Activated T-helper 1 cell treated with anti-CD3 and anti-CD28 coated beads, Interleukin-12 subunit alpha, Interleukin-12 subunit beta, Interleukin-2, Interleukin-4 antibody, amounts not matched to agents 30 ng/mL and 10 ng/mL and 1 ng/mL, durations not matched to agents 14 hours and 24 hours and 36 hours (primary cell): ENCODE data around the gene RERE. TPM values are rescaled to one million over a fixed set of nuclear protein-coding genes. Genes with fewer than 3 reads are reported as not detected.
"Not testable (repeated sequence)": the region's sequence is repeated elsewhere in the genome, so short reads cannot be mapped to it uniquely, and the experiment has no call there.

Experiments used
- DNase-seq: peaks from one replicate; pipeline ENCODE4 v3.0.0; 2021; ENCODE audit warnings: low spot score
- H3K27ac Mint-ChIP-seq: one replicate; pipeline ENCODE4 v1.8.0; 2021; ENCODE audit warnings: mild to moderate bottlenecking, mixed read lengths
- H3K27me3 Mint-ChIP-seq: one replicate; pipeline ENCODE4 v1.8.0; 2022; ENCODE audit warnings: mild to moderate bottlenecking, moderate library complexity, mixed read lengths; ENCODE audit not compliant: insufficient read depth
- H3K36me3 Mint-ChIP-seq: one replicate; pipeline ENCODE4 v1.8.0; 2021; ENCODE audit warnings: low read depth, mixed read lengths
- H3K4me1 Mint-ChIP-seq: one replicate; pipeline ENCODE4 v1.8.0; 2021; ENCODE audit warnings: low read depth, mixed read lengths
- H3K4me3 Mint-ChIP-seq: one replicate; pipeline ENCODE4 v1.8.0; 2021; ENCODE audit warnings: mild to moderate bottlenecking, moderate library complexity, mixed read lengths
- H3K9me3 Mint-ChIP-seq: one replicate; pipeline ENCODE4 v1.8.0; 2021; ENCODE audit warnings: mixed read lengths
- intact Hi-C: fragments of 100-400 bp; cut with micrococcal nuclease; formaldehyde crosslinking; loops from one replicate; pipeline ENCODE4 v1.15.1; 2024
- total RNA-seq: library from RNA; stranded (reverse); gene quantifications from 2 replicates; pipeline ENCODE4 v1.2.3, GENCODE V29; 2022

RERE gene
- total RNA-seq, 1 donor from 2014 or later: 82.0 TPM

- intact Hi-C loops: no loop called here
- Mint-ChIP-seq H3K36me3 (no peaks in the 10 kb centered on the region), H3K4me3 (no peak overlapping the region), H3K9me3 (no peaks in the 10 kb centered on the region), H3K27me3 (no peaks in the 10 kb centered on the region), H3K4me1 (peaks cover under 1% of the 10 kb centered on the region), H3K27ac (no peak overlapping the region)
- DNase-seq: no peak
These were observed 30.2 kb downstream of the RERE start for GRCh38 chr1:8787218-8787617.

DNA sequence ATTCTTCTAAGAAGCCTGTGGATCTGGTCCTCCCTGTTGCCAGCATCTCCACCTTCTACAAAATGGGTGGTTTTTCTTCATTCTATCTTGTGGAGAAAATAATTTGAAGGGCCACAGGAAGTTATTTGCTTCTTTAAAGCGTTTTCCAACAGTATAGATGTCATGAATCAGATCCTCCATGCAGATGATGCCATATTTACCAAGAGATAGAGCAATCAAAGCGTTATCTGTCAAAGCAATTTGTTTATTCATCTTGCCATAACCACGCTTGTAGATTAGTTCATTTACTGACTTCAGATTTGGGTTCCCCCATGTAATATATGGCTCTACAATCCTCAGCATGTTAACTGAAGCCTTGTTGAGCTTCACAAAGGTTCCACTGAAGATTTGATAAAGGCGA lies 31.2 kb downstream of the RERE start:
- H3K36me3 Mint-ChIP-seq, H3K4me1 Mint-ChIP-seq, H3K27me3 Mint-ChIP-seq, H3K9me3 Mint-ChIP-seq, DNase-seq, H3K4me3 Mint-ChIP-seq, intact Hi-C loops, H3K27ac Mint-ChIP-seq: not testable (repeated sequence)

DNA sequence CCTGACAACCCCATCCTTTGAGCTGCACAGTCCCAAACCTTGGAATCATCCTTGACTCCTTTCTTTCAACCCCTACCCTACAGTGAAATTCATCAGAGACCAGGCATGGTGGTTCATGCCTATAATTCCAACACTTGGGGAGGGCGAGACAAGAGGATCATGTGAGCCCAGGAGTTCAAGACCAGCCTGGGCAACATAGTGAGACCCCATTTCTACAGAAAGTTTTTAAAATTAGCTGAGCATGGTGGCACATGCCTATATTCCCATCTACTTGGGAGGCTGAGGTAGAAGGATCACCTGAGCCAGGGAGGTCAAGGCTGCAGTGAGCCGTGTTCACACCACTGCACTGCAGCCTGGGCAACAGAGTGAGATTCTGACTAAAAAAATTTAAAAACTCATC lies 34.5 kb downstream of the RERE start:
- Mint-ChIP-seq H3K4me3 (no peak overlapping the region), H3K36me3 (no peaks in the 10 kb centered on the region), H3K4me1 (peaks cover 17% of the 10 kb centered on the region), H3K27ac (no peak overlapping the region), H3K9me3 (no peaks in the 10 kb centered on the region), H3K27me3 (no peaks in the 10 kb centered on the region)
- no peak for DNase-seq
- intact Hi-C loops: no loop called here

- intact Hi-C loops: no loop called here
- Mint-ChIP-seq H3K9me3 (no peaks in the 10 kb centered on the region), H3K36me3 (no peaks in the 10 kb centered on the region), H3K4me3 (no peak overlapping the region), H3K27ac (no peak overlapping the region), H3K4me1 (peaks cover 17% of the 10 kb centered on the region), H3K27me3 (no peaks in the 10 kb centered on the region)
- no peak for DNase-seq
These were observed 35.3 kb downstream of the RERE start for GRCh38 chr1:8782001-8782620.

GRCh38 chr1:8780405-8780804 lies 37.0 kb downstream of the RERE start:
- intact Hi-C loops: no loop called here
- H3K9me3 Mint-ChIP-seq: no peaks in the 10 kb centered on the region
- H3K36me3 Mint-ChIP-seq: no peaks in the 10 kb centered on the region
- H3K4me1 Mint-ChIP-seq: peaks cover 17% of the 10 kb centered on the region
- no peak overlapping the region for H3K4me3 Mint-ChIP-seq
- no peak overlapping the region for H3K27ac Mint-ChIP-seq
- H3K27me3 Mint-ChIP-seq: no peaks in the 10 kb centered on the region
- no peak for DNase-seq

- Mint-ChIP-seq H3K4me3 (no peak overlapping the region), H3K27me3 (no peaks in the 10 kb centered on the region), H3K4me1 (peaks cover 17% of the 10 kb centered on the region), H3K27ac (no peak overlapping the region), H3K36me3 (no peaks in the 10 kb centered on the region), H3K9me3 (no peaks in the 10 kb centered on the region)
- DNase-seq: no peak
- intact Hi-C loops: no loop called here
These were observed 39.6 kb downstream of the RERE start for GRCh38 chr1:8777867-8778266.

- Mint-ChIP-seq H3K27me3 (no peaks in the 10 kb centered on the region), H3K9me3 (no peaks in the 10 kb centered on the region), H3K4me1 (peaks cover 11% of the 10 kb centered on the region), H3K36me3 (no peaks in the 10 kb centered on the region), H3K4me3 (no peak overlapping the region), H3K27ac (no peak overlapping the region)
- no peak for DNase-seq
- intact Hi-C loops: no loop called here
These were observed 41.3 kb downstream of the RERE start for GRCh38 chr1:8776104-8776503.

GRCh38 chr1:8767006-8767405 lies 50.4 kb downstream of the RERE start:
- Mint-ChIP-seq H3K36me3 (peaks cover 1% of the 10 kb centered on the region), H3K4me1 (peaks cover 15% of the 10 kb centered on the region), H3K27me3 (no peaks in the 10 kb centered on the region), H3K27ac (no peak overlapping the region), H3K4me3 (no peak overlapping the region), H3K9me3 (no peaks in the 10 kb centered on the region)
- intact Hi-C loops: no loop called here
- DNase-seq: no peak

GRCh38 chr1:8765198-8765597 lies 52.2 kb downstream of the RERE start:
- intact Hi-C loops: no loop called here
- no peak for DNase-seq
- Mint-ChIP-seq H3K27ac (no peak overlapping the region), H3K27me3 (no peaks in the 10 kb centered on the region), H3K9me3 (no peaks in the 10 kb centered on the region), H3K4me3 (no peak overlapping the region), H3K36me3 (peaks cover 1% of the 10 kb centered on the region), H3K4me1 (peaks cover 15% of the 10 kb centered on the region)

DNA sequence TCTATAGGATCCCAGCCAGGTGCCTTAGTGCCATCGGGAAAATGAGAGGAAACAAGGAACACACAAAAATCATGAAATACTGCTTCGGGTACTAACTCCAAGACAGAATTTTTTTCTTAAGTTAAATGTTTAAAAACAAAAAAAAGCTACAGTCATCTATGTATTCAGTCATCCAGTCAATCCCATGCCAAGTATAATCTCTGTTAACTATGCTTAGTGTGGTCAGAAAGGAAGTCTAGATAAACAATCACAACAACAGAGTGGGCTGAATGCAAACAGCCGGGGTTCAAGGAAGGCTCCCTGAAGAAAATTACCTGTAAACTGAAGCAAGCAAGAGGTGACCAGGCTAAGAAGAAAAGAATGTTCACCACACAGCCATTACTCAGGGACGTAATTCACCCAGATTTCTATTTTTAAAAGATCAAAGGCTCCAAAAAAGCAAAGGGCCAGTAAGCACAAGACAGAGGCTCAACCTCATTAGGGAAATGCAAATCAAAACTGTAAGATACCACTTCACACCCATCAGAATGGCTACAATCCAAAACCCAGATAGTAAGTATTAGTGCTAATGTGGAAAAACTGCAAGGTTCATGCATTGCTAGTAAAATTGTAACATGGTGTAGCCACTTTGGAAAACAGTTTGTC lies 53.0 kb downstream of the RERE start:
- Mint-ChIP-seq H3K36me3 (peaks cover 1% of the 10 kb centered on the region), H3K9me3 (no peaks in the 10 kb centered on the region), H3K4me3 (no peak overlapping the region), H3K27me3 (no peaks in the 10 kb centered on the region), H3K4me1 (peaks cover 15% of the 10 kb centered on the region), H3K27ac (no peak overlapping the region)
- intact Hi-C loops: no loop called here
- DNase-seq: no peak

DNA sequence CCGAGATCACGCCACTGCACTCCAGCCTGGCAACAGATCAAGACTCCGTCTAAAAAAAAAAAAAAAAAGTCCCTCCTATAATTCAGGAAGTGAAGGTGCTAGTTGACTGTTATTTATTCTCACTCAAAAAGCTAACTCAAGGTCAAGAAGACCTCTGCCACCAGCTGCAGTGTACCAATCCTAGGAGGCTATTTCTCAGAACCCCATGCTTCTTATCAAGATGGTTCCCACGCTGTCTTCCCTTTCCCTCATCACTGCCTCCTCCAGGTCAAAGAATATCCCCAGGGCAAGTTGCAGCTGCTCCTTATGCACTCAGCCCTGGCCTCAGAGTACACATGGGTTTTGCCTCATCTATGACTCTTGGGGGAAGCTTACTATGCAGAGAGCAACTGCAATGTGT lies 53.6 kb downstream of the RERE start:
- H3K27me3 Mint-ChIP-seq: no peaks in the 10 kb centered on the region
- peaks cover 1% of the 10 kb centered on the region for H3K36me3 Mint-ChIP-seq
- peaks cover 15% of the 10 kb centered on the region for H3K4me1 Mint-ChIP-seq
- H3K27ac Mint-ChIP-seq: no peak overlapping the region
- DNase-seq: no peak
- H3K4me3 Mint-ChIP-seq: no peak overlapping the region
- intact Hi-C loops: no loop called here
- H3K9me3 Mint-ChIP-seq: no peaks in the 10 kb centered on the region

DNA sequence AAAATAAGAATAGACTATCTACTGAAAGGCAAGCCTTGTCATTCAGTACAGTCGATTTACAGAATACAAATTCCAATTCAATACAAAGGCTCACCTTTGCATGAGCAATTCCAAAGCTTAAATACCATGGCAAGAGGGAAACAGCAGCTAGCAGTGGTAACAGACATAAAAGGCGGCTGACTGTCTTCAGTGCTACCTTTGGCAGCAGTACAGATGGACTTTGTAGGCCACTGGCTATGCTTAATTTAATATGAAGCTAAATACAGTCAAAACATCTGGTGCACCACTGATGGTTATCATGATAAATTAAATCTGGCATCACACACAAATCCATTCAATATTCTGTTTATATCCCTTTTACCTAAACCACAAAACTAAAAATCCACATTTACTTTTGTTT lies 62.4 kb downstream of the RERE start:
- no peaks in the 10 kb centered on the region for H3K9me3 Mint-ChIP-seq

GRCh38 chr1:8754247-8754650 lies 63.2 kb downstream of the RERE start:
- Mint-ChIP-seq H3K9me3 (no peaks in the 10 kb centered on the region), H3K4me3 (no peak overlapping the region), H3K36me3 (peaks cover 3% of the 10 kb centered on the region), H3K27ac (no peak overlapping the region), H3K4me1 (peaks cover 19% of the 10 kb centered on the region), H3K27me3 (no peaks in the 10 kb centered on the region)
- DNase-seq: no peak
- intact Hi-C loops: no loop called here

More for the DNA sequence above, 62.4 kb downstream of the RERE start:
- peaks cover 19% of the 10 kb centered on the region for H3K4me1 Mint-ChIP-seq
- H3K4me3 Mint-ChIP-seq: no peak overlapping the region
- H3K27ac Mint-ChIP-seq: no peak overlapping the region
- no peaks in the 10 kb centered on the region for H3K27me3 Mint-ChIP-seq
- intact Hi-C loops: no loop called here
- H3K36me3 Mint-ChIP-seq: peaks cover 1% of the 10 kb centered on the region
- no peak for DNase-seq

DNA sequence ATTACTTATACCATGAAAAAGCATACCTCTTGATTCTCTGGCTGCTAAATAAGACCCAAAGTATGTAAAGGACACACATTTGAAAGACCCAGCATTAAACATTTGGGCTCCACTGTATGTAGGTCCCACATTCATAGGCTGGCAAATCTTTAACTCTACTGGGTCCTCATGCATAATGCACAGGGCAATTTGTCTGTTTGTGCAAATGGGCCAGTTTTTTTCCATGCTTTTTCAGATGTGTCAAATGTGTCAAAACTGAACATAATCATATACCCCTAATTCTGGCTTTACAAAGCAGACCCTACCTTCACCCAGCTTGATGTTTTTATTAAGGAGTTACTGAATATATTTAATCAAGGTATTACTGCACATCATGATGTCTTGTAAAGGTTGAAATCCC lies 63.7 kb downstream of the RERE start:
- Mint-ChIP-seq H3K9me3 (no peaks in the 10 kb centered on the region), H3K4me1 (peaks cover 19% of the 10 kb centered on the region), H3K36me3 (peaks cover 3% of the 10 kb centered on the region), H3K4me3 (no peak overlapping the region), H3K27ac (no peak overlapping the region), H3K27me3 (no peaks in the 10 kb centered on the region)
- no peak for DNase-seq
- intact Hi-C loops: no loop called here
